NCI-H2196 (cell line): ENCODE data around the gene CKS1B.

Experiments used
- DNase-seq: peaks from one replicate; lab custom pipeline; 2025; ENCODE audit not compliant: unreplicated experiment; lab: John Stamatoyannopoulos, UW

The CKS1B gene

DNA sequence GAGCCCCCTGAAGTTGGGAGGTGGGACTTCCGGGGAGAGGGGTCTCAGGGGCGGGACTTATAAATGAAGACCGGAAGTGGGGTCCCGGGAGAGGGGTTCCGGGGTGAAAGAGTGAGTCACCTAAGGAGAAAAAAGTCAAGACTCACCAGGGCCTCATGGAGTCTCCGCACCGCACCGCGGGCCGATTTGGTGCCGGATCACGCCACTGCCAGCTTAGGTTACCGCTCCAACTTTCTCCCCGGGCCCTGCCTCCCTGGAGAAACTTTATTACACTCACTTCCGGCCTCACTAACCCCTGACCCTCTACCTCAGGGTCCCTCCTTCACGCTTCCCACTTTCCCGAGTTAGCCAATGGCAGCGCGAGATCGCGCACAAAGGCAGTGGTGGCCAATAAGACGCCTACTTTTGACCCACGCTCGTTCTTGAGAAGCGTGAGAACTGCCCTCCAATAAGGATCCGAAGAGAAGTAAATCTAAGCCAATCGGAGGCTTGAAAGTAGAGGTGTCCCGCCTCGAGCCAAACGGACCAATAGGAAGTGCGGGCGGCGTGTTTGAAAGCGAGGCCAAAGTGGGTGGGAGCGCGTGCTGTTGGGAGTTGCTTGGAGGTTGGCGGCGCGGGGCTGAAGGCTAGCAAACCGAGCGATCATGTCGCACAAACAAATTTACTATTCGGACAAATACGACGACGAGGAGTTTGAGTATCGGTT, at the start of gene CKS1B:
CKS1B (plus strand) TSS at position 580 of the 706 bp plus-strand sequence; CDS start at position 645, 65 bp downstream.
- peak; percentile 99 for DNase-seq

DNA sequence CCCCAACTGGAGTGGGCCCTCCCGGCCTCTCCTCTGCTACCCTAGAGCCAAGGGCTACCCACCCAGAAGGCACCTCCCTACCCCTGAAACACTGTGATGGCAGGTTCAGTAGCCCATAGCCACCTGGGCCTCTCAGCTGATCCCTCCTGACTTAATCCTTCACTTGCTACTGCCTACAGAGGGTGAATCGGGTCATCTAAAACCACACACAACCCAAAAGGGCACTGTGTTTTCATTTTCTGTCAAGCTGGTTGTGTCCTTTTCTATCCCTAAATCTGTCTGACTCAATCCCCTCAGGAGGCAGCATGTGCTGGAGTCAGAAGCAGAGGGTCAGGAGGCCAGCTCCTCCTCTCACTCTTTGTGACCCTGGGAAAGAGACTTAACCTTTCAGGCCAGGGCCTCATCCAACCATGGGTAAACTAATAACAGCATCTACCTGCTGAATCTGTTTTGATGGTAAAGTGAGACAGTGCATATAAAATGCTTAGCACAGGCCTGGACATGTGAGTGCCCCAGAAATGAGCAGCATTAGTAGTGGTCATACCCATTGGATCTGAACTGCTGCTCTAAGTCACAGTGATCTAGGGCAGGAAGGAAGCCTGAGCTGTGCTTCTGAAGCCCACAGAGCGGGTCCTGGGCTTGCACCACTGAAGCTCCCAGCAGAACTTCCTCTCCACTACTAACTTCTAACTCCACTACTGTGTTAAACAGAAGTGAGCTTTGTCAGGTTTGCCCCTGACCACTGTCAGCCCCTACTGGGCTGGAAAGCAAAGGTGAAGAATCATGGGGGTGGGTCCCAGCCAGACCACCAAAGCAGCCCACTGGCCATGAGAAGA, 48.9 kb upstream of the CKS1B start:
- no peak for DNase-seq

DNA sequence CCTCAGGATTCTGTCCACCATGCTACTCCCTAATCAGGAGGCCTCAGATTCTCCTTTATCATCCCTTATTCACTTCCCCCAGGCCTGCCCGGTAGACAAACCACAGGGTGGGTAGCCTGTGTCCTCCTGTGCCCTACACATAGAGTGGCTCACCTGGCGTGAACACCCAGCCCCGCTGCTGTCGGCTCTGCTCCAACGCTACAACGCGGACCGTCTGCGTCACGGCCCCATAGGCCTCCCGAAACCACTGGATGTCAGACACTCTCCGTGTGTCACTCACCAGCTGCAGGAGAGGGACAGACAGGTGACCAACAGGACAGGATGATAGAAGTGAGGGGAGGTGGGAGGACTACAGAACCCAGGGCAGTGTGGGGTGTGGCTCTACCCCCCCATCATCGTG, 48.3 kb upstream of the CKS1B start:
- DNase-seq: no peak

DNA sequence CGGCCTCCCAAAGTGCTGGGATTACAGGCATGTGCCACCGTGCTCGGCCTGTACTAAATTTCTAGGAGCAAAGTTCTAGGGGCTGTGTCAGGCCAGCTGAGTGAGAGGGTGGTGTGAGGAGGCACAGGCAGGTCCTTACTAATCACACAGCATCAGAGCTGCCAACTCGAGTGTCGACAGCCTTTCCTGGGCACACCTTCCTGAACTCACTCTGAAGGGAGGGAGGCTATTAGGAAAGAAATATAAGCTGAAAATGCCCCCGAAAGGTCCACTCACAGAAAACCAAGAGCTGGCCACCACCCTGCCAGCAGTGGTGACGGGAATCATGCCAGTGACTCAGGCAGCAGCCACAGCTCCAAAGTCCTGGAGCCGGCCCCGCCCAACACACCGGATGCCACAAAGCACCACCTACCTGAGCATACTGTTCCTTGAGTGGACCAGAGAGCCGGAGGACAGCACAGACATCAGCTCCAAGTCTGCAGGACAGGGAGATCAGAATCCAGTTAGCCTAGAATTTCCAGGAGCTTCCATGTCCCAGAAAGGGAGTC, 42.5 kb upstream of the CKS1B start:
- DNase-seq: no peak

DNA sequence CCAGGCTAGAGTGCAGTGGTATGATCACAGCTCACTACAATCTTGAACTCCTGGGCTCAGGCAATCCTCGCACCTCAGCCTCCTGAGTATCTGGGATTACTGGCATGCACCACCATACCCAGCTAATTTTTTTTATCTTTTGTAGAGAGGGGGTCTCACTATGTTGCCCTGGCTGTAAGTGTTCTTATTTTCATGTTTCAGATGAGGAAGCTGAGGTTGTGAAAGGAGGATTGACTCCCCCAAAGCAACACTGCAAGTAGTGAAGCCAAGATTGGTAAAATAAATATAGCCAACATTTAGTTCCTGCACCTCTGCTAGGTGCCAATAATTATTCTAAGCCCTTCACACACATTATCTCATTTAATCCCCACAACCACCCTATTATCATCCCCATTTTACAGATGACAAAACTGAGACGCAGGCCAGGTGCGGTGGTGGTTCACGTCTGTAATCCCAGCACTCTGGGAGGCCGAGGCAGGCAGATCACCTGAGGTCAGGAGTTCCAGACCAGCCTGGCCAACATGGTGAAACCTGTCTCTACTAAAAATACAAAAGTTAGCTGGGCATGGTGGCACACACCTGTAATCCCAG, 40.0 kb upstream of the CKS1B start:
- DNase-seq: no peak

DNA sequence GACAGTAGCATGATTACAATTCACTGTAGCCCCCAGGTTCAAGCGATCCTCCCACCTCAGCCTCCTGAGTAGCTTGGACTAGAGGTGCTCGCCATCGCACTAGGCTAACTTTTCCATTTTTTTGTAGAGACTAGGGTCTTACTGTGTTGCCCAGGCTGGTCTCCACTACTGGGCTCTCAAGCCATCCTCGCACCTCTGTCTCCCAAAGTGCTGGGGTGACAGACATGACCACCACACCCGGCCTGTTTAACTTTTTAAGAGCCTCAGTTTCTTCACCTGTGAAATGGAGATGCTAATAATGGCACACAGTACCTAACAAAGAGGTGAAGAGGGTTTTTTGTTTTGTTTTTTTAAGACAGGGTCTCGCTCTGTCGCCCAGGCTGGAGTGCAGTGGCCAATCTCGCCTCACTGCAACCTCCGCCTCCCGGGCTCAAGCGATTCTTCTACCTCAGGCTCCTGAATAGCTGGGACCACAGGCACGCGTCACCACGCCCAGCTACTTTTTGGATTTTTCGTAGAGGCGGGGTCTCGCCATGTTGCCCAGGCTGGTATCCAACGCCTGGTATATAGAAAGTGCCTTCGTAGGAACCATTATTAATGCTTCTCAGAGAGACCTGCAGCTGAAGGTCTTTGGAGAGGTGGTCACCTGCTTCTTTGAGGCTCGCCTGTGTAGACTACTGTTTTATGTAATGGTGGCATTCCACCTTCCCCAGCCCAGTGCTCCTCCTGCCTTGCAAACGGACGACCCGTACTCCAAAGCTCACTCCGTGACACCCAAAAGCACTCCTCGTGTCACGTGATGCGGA, 38.5 kb upstream of the CKS1B start:
- DNase-seq: no peak

DNA sequence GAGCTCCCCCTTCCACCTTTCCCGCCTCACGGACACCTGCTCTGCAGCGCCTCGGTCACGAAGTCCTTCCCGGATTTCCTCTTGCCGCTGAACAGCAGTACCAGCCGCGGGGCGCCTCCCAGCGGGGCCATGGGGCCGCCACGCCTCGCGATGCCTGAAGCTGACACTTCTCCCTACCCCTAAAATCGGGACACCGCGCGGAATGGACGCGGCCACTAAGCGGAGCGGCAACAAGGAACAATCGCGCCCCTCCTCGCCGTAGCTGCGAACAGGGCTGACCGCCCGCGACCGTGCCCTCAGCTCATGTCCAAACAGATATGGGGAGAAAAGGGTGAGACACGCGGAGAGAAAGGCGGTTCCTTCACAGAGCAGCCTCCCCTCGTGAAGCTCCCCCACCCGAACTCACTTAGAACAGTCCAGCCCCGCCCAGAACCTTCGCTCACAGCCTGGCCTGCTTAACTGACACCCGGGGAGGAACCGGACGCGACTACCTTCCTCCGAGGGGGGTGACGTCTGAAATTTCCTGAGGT, 37.9 kb upstream of the CKS1B start, which contains the start of gene PMVK:
PMVK (minus strand) TSS at position 165 of the 530 bp plus-strand sequence; CDS start at position 131, 34 bp downstream.
- peak; percentile 96 for DNase-seq

DNA sequence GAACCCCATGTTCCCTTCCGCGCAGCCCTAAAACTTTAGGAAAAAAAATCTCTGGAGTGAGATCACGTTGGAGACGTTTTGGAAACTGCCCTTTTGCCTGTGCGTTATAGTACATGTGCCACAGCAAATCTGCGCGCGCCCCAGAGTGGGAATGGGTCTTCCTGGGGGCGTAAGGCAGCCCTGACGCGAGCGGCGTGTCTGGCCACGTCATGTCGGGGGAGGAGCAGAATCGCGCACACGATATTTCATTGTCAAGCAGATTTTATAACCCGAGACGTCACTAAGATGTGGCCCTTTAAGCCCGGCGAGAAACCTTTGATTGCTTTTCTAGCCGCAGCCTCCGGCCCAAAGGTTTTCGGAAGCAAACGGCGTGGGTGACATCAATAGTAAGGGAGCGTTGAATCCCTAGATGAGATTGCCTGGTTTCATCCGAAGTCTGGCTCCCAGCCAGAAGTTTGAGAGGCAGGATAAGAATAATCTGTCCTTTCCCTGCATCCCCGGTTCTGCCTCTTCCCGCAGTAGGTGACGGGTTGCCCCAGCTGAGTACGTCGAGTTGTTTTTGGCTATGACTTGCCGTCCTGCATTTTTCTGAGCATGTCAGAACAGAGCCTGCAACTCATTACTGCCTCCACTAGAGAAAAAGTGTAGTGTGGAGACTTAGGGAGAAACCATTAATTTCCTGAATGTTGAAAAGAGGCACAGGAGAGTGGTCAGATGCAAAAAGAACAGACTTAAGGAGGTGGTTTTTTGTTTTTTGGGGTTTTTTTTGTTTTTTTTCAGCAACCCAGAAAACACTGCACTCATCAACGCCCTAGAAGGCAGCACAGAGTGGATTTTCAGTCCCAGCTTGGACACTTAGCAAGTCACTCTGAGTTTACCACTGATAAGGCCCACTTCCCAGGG, 37.1 kb upstream of the CKS1B start:
- DNase-seq: peak; percentile 92

DNA sequence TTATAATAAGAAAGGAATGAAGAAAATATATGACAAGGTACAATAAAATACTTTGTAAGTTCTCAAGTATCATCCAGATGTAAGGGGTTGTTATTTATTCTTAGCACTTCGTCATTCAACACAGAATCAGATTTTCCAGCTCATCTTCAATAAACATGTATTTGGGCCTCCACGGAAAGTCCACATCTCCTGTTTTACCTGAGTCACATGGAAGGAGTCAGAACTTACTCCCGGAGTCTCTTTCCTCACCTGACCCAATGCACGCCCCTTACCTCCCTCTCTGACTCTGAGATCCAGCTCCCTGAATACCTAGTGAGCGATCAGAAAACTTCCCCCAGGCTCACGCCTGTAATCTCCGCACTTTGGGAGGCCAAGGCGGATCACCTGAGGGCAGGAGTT, 36.5 kb upstream of the CKS1B start:
- DNase-seq: no peak

DNA sequence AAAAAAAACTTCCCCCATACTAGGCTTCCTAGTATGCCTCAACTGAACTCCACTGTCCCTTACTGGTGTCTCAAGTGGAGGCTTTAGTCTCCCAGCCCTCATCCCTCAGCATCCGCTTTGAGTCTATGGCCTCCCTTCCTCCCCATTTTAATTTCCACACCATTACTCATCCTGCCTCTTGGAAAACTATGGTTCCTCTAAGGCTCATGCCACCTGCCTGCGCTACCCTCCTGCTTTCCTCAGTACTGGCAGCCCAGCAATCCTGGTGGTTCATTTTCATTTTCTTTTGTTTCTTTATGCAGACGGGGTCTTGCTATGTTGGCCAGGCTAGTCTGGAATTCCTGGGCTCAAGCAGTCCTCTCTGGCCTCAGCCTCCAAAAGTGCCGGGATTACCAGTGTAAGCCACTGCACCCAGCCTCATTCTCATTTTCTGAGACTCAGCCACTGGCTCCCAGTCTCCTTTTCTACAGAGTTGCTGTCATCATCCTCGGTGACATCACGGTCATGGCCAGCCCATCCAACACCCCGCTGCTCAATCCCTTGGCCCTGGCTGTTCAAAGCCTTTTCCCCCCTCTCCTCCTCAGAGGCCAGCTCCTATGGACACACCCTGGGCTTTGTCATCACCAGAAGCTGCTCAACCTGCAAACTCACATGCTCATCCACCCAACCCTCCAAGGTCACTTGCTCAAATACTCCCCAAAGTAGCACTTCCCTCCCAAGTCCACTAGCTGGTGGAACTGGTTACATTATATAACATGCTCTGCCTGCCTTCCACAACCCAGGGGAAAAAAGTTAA, 35.7 kb upstream of the CKS1B start:
- no peak for DNase-seq

DNA sequence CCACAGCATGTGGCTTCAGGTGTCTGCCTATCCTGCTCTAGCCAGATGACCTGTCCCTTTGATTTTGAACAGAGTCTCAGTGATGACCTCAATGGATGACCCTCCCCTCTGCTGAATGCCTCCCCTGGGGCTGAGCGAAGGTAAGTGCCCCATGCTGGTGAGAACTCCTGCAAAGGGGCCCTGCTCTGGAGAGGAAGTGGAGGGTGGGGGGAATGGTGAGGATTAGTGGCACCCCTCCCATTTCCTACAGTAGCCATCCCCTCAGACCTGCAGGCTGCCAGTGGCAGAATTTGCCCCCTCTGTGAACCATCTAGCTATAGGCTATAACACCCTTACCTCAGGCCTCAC, 34.3 kb upstream of the CKS1B start:
- no peak for DNase-seq

DNA sequence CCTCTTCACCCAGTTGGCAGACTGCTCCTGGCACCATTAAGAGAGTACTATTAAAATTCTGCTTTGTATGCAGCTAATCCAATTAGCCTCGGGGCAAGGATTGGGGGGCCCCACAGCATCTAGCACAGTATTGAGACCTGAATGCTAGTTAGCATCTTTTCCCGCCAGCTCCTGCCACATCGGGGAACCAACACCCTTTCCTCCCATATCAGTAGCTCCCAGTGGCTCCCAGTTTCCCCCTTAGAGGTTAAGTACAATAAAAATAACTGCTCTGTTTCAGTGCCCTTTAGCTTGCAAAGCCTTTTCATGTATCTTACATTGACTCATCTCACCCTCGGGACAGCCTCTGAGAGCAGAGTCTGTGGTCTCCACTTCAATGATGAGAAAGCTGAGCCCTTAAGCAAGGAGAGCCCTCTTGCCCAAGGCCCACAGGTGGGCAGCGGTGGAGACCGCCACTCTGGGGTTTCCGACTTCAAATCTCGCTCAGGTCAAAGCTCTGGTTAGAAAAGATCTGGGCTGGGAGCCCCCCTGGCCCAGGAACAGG, 33.8 kb upstream of the CKS1B start:
- no peak for DNase-seq

DNA sequence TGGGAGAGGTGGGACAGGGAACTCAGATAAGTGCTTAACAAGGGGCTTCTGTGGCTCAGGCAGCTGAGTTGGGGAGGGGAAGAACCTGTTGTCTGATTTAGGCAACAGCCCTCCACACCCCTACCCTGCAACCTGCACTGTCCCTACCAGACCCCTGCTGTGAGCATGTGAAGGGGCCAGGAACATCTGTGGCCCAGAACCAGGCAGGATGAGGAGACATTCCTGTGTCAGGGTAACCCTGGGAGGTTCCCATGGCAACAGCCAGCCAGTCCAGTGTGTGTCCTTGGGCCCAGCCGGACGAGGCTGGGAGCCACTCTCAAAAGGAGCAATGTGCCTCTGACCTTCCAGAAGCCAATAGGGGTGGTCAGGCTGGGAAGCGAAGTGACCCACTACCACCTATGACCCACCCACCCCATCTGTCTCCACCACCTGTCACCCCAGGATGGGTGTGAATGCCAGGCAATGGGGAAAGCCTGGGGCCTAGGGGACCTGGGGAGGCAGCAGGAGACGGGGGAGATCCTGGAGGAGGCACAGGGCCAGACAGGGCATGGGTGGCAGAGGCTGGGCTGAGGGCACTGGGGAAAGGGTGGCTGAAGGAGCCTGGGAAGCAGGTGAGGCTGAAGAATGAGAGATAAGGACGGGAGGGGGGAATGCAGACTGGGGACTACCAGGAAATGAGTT, 33.0 kb upstream of the CKS1B start:
- DNase-seq: peak; percentile 31

DNA sequence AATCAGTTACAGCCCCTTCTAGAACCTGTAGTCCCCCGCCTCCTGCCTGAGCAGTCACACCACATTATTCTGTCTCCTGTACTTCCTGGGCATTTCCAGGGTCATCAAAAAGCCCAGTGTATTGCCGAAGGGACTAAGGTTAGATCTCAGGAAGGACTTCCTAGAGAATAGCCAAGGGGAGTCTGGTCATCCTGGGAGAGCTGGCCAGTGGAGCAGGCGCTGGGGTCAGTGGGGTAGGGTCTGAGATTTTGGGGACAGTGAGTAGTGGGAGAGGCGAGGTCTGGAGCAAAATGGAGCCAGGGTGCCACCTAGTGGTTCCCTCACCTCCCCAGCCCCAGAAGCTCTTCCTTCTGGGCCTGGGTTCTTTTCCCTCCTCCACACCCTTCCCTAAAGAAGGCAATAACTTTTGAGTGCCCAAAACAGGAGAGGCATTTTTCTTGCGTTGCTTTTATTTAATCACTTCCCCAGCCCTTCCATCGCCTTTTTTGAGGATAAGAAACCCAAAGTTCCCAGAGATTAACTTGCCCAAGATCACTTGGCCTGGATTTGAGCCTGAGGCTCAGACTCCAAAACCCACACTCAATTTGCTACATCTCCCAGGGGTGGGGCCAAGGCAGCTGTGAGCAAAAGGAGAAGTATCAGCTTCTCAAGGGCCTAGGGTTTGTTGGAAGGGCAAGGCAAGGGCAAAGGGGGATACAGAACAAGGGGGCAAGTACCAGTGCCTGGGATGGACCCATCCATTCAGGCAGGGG, 30.7 kb upstream of the CKS1B start:
- DNase-seq: peak; percentile 30

DNA sequence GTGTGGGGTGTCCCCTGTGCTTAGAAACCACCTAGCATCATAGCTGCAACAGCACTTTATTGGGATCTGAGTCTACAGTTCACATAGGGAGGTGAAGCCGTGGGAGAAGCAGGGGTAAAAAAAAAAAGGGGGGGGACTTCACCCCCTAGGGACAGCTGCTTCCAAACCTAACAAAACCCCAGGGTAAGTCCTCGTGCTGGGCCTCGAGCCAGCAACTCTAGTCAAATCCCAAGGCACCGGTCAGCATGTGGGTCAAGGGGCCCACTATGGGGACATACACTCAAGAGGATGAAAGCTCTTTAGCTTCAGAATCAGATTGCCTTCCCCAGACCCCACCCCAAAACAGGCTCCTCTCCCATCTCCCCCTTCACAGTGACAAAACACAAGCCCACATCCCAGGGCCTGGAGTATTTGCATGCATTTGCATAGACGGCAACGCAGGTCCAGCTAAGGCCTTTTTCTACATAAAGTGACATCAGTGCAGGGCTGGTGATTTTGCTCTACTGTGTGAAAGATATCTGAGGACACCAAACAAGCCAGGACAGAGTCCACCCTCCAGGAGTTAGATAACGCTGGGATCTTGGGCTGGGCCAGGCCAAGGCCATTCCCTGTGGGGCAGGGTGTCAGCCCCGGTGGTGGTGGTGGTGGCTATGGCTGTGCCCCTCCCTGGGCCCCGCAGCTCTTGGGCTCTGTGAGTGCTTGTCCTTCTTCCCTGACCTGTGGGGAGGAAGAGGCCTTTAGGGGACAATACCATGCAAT, 29.9 kb upstream of the CKS1B start:
- no peak for DNase-seq

DNA sequence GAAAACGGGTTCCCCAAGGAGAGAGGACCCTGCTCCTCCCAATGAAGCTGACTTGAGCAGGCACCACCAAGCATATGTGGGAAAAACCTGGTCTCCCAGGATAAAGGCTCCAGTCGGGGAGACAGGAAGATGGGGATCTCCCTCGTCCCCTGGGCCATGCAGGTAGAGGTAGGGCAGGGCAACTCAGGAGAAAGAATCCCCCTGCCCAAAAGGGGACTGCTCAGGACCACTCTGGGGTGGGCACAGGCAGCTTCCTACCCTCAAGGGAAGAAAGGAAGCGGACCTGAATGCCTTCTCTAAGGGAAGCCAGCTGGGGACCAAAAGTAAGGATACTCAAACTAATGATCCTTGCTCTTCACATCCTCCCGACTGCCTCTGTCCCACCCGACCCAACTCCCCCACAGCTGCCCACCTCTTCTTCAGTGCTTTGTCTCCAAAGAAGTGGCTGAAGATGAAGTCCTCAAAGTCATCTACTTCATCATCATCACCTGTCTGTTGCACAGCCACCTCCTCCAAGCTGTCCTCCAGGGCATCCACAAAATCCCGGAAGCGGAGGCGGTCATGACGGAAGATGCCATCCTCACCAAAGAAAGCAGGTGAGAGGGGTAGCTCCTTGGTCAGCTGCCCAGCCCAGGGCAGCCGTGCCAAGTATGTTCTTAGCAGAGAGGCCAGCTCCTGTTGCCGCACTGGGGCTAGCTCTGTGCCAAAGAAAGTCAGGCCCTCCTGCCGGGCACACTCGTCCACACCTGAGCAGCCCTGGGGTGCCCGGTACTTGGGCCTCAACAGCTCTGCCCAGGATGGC, 29.1 kb upstream of the CKS1B start:
- no peak for DNase-seq
